ENCODE measurements around the gene ZFC3H1.

ZFC3H1 gene

DNA sequence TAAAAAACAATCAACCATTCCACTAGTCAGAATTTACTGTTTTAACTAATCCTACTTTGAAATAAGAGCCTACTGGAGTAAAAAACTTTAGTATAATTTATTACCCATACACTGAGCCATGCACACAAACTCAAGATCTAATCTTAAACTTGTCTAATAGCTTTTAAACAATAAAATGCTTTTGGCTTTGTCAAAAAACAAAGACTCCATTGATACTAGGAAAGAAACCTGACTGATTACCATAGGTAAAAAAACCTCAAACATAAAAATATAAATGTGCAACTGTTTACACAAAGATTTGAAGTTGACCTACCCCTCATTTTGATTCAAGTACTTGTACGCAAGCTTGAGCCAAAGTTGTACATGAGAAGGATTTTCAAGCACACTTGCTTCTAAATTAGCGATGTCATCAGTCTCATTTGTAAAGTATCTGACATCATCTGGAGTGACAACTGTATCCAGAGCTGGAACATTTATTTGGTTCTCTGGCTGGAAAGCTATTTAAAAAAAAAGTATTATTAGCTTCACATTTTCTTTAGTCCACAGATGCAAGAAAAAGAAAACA, 36.1 kb downstream of the ZFC3H1 start:
- no peak for DNase-seq

DNA sequence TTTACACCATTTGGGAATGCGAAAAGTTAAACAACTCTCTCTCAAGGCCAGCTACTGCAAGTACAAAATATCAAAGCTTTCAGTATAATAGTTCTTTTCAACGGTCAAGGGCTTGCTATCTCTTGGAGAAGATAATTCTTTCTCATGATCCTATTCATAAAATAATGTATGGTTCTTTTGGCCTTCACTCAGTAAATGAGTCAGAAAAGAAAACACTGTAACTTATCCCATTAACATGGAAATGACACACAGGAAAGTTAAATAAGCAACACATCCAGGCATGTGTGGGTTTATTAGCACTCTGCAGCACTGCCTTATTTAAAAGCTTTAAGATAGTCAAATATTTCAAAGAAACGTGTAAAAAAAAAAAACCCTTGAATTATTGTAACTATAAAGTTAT, 36.9 kb downstream of the ZFC3H1 start:
- DNase-seq = no peak

DNA sequence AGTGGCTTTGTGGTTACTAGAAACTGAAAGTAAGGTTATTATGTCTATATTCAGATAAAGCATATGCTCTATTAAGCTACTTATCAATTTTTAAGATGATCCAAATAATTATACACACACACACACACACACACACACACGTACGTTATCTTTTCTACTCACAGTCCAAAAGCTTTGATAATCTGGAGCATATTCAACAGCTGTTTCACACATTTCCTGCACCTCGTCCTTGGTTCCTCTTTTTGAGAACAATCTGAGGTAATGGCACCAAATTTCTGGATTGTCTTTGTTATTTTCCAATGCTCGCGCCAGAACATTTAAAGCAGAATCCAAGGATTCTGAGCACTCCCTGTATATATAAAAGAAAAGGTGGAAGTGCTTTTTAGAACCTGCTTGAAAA, 37.5 kb downstream of the ZFC3H1 start:
- no peak for DNase-seq

DNA sequence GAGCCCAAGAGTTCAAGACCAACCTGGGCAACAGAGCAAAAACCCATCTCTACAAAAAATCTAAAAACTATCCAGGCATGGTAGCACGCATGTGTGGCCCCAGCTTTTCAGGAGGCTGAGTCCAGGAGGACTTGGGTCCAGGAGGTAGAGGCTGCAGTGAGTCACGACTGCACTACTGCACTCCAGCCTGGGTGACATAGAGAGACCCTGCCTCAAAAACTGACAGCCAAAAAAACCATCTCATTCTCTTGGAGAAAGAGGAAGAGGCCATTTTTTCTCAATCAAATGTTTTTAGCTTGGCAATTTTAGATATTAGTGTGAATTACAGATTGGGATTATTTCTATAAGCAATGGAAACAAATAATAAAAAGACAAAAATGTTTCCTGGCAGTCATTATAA, 38.2 kb downstream of the ZFC3H1 start:
- DNase-seq = no peak

DNA sequence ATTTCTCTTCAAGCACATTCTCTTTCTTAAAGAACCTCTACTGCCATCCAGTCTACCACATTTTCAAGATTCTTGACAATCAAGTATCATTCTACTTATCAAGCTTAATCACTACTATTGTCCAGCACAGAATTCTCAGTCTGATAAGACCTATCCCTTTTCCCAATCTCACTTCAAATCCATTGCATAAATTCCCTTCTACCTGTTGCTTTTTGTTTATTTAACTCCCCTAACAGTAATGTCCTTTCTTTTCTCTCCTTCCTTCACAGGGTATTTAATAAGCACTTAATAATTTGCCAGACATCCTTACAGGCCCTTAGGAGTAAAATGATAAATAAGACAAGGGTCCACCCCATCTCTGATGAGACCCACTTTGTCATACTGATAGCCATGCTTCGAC, 41.7 kb downstream of the ZFC3H1 start:
- DNase-seq = no peak

- no peak for DNase-seq
Observed at GRCh38 chr12:71610031-71610795, 53.4 kb downstream of the ZFC3H1 start.

- DNase-seq = no peak
Observed at GRCh38 chr12:71607494-71608330, 55.9 kb downstream of the ZFC3H1 start.

DNA sequence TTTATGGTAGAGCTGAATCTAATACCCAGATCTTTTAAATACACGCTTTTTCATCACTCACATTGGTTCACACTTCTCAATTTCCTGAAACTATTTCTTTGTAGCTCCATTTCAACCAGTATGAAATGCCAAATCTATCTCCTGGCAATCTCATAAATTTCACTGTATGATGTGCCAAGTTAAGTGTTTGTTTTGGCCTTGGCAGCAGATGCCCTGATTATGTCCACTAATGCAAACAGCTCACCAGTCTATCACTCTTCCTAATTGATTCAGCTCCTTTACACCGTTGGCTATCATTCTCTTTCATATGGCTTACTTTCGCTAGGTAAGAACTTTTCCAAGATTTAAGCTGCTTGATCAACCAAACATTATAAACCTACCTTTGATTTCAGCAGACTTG, 58.6 kb downstream of the ZFC3H1 start:
- no peak for DNase-seq

DNA sequence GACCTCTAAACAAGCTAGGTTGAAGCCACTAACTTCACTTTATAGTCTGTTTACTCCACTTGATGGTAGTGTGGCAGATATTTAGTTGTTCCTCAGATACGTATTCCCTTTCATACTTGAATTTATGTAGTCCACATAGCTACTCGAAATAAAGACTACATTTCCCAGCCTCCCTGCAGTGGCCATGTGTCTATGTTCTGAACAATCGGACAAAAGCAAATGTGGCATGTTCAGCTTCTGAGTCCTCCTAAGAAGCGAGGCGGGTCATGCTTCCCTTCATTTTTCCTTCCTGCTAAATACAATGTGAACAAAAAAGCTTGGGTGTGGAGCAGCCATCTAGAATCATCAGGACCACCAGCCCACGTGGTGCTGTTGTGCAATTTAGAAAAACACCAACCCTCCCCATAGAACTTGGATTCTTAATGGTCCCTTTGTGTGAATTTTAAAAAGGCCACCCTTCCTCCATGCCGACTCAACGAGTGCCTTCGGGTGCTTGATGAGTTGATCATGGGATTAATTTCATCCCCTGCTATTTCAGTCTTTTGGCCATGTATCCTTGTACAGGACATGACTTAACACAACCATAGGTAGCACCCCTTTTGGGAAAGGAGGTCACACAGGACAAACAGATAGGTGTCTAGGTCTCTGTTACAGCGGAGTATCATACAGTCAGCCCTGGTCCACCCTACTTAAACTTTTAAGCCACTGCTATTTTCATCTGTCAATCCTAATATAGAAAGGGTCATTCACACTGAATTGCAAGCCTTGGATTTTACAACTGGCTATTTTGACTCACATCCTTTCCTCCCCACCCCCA, 60.7 kb downstream of the ZFC3H1 start:
- DNase-seq = no peak

DNA sequence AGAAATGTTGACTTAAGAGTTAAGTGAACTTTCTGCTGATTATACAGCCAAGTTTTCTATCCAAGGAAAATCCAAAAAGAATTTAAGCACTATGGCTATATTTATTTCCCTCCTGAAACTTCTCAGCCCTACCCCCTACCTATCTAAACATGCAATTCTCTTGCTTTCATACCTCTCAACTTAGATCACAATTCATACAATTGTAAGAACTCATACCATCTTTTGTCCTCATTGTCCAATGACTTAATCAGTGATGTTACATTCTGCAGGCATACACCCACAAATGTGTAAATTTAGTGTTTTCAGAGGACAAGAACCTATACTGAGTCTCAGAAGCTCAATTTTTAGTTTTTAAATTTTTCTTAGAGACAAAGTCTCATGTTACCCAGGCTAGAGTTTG, 62.1 kb downstream of the ZFC3H1 start:
- DNase-seq = no peak

DNA sequence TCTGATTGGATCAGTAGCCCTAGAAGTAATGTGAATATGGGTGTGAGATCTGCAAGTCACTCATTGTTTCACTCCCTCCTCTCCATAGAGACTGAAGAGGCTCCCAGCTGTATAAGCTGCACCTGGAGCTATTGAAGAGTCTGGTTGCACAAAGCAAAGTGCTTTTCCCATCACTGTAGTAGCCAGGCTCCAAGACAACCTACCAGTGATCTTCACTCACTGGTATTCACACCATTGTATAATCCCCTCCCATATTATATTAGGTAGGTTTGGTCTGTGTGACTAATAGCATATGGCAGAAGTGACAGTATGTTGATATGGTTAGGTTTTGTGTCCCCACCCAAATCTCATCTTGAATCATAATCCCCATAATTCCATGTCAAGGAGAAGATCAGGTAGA, 64.4 kb downstream of the ZFC3H1 start:
- DNase-seq = no peak

GRCh38 chr12:71594214-71594948, 69.3 kb downstream of the ZFC3H1 start:
- DNase-seq = no peak

DNA sequence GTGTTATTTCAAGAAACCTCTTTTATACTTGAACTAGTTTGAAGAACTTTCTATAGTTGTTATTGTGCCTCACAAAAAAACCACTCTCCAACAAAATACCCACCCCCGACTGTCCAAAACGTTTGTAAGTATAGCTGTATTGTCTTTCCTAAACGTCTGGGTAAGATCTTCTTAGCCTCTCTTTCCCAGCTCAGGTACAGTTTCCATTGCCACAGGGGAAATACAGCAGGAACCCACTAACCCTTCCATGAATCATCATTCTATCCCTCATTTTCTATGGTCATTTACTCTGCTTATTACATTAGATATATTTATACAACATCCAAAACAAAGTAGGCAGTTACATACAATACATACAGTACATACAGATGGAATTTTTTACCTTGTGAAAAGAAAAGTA, 70.8 kb downstream of the ZFC3H1 start:
- DNase-seq = no peak

DNA sequence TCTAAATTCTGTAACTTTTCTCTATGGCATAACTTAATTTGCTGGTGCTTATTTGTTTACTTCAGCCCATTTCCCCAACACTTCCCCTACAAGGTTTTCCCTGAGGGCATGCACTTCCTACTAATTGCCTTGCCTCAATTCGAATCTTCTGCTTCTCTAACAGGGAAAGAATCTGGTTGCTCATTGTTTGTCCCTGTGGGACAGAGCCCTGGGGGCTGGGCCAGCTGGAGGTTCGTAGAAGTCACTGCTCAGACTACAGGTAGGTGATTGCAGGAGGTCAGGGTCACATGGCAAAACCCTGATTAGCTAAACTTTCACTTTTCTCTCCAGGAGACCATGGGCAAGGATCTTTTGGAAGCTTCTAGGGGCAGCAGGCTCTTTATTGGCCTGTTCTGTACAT, 72.0 kb downstream of the ZFC3H1 start:
- no peak for DNase-seq

DNA sequence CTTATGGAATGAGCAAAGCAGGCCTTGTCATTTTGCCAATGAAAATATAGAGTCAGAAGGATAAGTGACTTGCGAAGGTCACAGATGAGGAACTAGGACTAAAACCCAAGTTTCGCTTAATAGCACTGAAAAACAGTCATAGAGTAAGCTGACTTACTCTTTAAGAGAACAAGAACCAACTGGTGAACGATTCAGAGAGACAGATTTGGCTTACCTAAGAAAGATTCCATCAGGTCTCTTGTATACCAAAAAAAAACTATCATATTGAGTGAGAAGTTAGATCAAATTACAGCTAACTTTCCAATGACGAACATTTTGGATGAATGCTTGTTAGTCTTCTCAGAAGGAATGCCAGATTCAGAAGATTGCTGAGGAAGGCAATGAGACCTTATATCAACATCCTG, 74.2 kb downstream of the ZFC3H1 start:
- no peak for DNase-seq

DNA sequence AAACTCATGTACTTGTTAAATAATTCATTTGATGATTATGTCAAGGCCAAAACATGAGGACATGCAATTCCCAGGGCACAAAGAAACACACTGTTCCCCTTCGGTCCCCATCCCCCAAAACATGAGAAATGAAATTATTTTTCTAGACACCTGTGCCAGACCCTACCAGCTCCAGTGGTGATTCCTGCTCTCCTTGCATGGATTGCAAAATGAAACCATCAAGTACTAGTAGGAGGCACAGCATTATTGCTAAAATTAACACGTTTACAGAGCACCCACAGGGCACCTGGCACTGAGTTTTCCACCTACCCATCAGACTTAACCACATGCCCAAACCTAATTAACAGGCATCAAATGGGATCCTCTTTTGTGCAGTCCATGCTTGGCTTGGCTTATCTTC, 76.6 kb downstream of the ZFC3H1 start:
- DNase-seq = no peak

- no peak for DNase-seq
Observed at GRCh38 chr12:71585218-71585617, 78.4 kb downstream of the ZFC3H1 start.

GRCh38 chr12:71584356-71584755, 79.3 kb downstream of the ZFC3H1 start:
- DNase-seq = no peak

DNA sequence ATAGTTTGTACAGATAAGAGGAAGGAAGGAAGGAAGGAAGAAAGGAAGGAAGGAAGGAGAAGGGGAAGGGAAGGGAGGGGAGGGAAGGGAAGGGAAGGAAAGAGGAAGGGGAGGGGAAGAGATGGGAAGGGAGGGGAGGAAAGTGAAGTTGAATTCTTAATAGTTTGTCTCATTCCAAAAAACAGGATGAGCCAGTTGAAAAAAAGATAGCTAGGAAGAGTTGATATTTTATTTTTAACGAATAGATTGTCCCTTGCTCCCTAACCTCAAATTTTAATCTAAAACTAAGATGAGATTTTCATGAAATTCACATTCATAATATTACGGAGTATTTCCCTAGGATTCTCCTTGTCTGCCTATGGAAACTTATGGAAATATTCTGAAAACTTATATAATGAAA, 80.7 kb downstream of the ZFC3H1 start:
- DNase-seq = no peak

DNA sequence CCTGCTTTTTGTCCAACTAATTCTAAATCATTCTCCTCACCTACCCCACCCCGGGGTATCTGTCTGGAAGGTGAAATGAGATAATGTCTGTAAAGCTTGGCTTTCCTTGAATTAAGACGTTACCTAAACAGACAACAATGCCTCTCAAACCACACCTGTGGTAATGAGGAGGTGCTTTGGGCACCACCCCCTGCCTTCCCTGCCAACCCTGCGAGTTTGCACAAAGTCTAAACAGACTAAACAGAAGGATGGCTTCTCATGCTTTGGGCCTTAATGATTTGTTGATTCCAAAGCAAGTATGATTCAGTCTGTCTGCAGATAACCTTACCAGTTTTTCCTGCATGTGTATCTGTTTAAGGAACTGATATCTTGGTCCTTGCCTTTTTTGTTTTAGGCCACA, 82.4 kb downstream of the ZFC3H1 start:
- DNase-seq = no peak

DNA sequence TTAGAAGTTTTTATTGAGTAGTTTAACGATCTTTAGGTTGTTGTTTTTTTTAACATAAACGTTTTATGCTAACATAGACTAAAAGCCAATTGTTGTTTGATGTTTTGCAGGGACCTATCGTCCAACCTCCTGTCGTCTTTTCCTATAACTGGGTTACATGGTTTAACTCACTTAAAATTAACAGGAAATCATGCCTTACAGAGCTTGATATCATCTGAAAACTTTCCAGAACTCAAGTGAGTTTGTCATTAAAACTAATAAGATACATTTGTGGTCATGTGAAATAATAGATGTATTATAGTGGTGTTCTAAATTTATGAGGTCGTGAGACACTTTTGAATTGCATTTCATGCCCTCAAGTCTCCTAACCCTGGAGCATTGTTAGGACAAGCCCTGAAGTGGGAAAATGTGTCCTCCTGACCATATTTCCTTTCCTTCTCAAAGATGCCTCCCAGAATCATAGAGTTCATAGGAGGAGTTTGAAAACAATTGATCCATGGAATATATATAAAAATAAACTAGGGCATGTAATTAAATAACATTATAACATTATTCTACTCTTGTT, 84.9 kb downstream of the ZFC3H1 start:
- DNase-seq = no peak

DNA sequence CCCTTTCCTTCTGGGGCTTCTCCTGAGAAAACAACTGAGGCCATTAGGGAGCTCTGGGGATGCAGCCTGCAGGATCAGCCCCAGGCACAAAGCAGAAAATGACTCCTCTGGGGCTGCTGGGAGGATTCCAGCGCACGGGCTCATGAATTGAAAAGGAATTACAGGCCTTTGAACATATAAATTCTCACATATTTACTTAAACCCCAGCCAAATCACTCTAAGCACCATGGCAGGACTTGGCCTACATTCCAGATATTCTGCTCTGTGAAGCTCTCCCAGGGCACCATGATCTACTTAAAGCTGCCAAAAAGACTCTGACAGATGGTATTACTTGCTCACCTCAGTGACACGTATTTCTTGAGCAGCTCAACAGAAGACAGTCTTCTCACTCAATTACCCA, 87.2 kb downstream of the ZFC3H1 start:
- peak; percentile 80 for DNase-seq
